ACC112 (cell line): Measurements from ENCODE around the gene DCLK1.

ENCODE experiments used
- H2AFZ ChIP-seq: fragments of 200-600 bp; sonication (generic); one replicate; pipeline ENCODE4 v1.6.0; 2017; ENCODE audit warnings: antibody characterized with exemption, low read length; ENCODE audit not compliant: unreplicated experiment
- H3K27ac ChIP-seq: fragments of 200-600 bp; sonication (generic); 2 replicates; pipeline ENCODE4 v1.5.1; 2014; ENCODE audit warnings: low read depth, mild to moderate bottlenecking, antibody characterized with exemption, low read length, moderate library complexity
- H3K27me3 ChIP-seq: fragments of 200-600 bp; sonication (generic); 2 replicates; pipeline ENCODE4 v1.6.1; 2014; ENCODE audit warnings: mild to moderate bottlenecking, antibody characterized with exemption, low read length, moderate library complexity, mixed read lengths; ENCODE audit not compliant: insufficient read depth
- H3K36me3 ChIP-seq: fragments of 200-600 bp; sonication (generic); 2 replicates; pipeline ENCODE4 v1.6.1; 2016; ENCODE audit warnings: mild to moderate bottlenecking, antibody characterized with exemption, low read length, moderate library complexity, mixed read lengths; ENCODE audit not compliant: insufficient read depth
- H3K4me1 ChIP-seq: fragments of 200-600 bp; sonication (generic); one replicate; pipeline ENCODE4 v1.6.1; 2016; ENCODE audit warnings: low read length, mixed read lengths; ENCODE audit not compliant: insufficient read depth, unreplicated experiment, control insufficient read depth
- H3K4me3 ChIP-seq: fragments of 200-600 bp; sonication (generic); 2 replicates; pipeline ENCODE4 v1.5.1; 2014; ENCODE audit warnings: mild to moderate bottlenecking, low read depth, low read length
- H3K79me2 ChIP-seq: fragments of 200-600 bp; sonication (generic); one replicate; pipeline ENCODE4 v1.6.0; 2016; ENCODE audit warnings: low read length; ENCODE audit not compliant: control insufficient read depth, unreplicated experiment, insufficient read depth

Gene DCLK1

DNA sequence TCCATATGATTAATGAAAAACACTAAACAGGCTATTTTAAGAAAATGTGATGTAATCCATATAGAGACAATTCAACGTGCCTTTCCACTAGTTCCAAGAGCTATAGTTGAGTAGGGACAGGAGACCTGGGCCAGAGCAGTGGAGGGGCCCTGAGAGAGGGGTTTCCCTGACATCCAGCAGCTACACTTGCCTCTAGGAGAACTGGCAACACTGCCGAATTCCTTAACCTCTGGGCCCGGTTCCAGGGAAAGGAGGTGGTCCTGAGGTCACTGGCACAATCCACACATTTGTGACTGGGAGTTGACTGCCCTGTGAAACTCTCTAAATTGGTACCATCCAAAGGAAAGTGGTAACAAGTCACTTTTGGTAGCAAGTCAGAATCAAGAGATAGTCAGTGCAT, 264.4 kb downstream of the DCLK1 start:
- no peak overlapping the region for H3K27ac ChIP-seq
- no peaks in the 10 kb centered on the region for H3K79me2 ChIP-seq
- H3K36me3 ChIP-seq = no peaks in the 10 kb centered on the region
- no peak overlapping the region for H2AFZ ChIP-seq
- H3K4me1 ChIP-seq = no peaks in the 10 kb centered on the region
- no peak overlapping the region for H3K4me3 ChIP-seq
- H3K27me3 ChIP-seq = no peaks in the 10 kb centered on the region

GRCh38 chr13:35865341-35866240, 265.6 kb downstream of the DCLK1 start:
- H3K27ac ChIP-seq = no peak overlapping the region
- H3K27me3 ChIP-seq = no peaks in the 10 kb centered on the region

GRCh38 chr13:35860661-35861060, 270.5 kb downstream of the DCLK1 start:
- Histone ChIP-seq H3K36me3 (no peaks in the 10 kb centered on the region), H3K27ac (no peak overlapping the region), H3K79me2 (no peaks in the 10 kb centered on the region), H2AFZ (no peak overlapping the region), H3K27me3 (no peaks in the 10 kb centered on the region), H3K4me3 (no peak overlapping the region), H3K4me1 (peaks cover 25% of the 10 kb centered on the region)

More at GRCh38 chr13:35865341-35866240, 265.6 kb downstream of the DCLK1 start:
- Histone ChIP-seq H2AFZ (no peak overlapping the region), H3K79me2 (no peaks in the 10 kb centered on the region), H3K4me1 (no peaks in the 10 kb centered on the region), H3K36me3 (no peaks in the 10 kb centered on the region), H3K4me3 (no peak overlapping the region)

DNA sequence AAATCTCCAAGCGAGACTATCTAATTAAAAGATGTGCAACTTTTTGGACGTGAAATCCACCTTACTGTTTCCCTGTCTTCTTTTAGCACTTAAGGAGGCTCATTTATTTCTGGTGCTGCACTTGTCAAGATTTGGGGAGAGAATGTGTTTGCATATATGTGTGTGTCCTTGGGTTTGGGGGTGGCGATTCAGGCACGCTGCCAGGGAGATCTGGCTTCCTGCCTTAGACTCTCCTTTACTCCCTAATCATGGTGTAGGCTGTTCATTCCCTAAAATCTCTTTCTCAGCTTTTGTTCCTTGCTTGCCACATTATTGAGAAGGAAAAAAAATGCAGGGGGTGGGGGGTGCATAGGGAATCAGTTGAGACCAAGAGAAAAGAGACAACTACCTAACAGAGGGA, 271.2 kb downstream of the DCLK1 start:
- Histone ChIP-seq H3K27me3 (no peaks in the 10 kb centered on the region), H3K4me1 (peaks cover 32% of the 10 kb centered on the region), H3K27ac (no peak overlapping the region), H3K79me2 (no peaks in the 10 kb centered on the region), H2AFZ (no peak overlapping the region), H3K4me3 (no peak overlapping the region), H3K36me3 (no peaks in the 10 kb centered on the region)

GRCh38 chr13:35858665-35859064, 272.5 kb downstream of the DCLK1 start:
- H3K27ac ChIP-seq = peak overlapping the region; percentile 18; the same call in 1 of the 2 replicates
- no peaks in the 10 kb centered on the region for H3K79me2 ChIP-seq

DNA sequence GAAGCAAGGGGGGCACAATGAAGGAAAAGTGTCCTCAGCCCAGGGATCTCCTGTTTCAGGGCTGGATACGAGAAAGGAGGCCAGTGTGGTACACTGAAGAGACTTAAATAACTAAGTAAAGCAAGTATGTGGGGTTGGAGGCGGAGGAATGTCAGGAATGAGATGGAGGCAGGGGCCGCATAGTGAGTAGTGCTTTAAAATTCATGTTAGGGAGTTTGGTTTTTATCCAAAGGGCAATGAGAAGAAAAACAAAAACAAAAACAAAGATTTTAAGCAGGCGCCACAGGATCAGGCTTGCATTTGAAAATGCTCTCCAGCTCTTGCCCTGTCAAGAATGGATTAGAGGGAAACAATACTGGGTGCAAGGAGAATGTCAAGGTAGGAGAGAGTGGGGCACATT, 273.4 kb downstream of the DCLK1 start:
- Histone ChIP-seq H2AFZ (no peak overlapping the region), H3K27ac (no peak overlapping the region; the same call in 1 of the 2 replicates), H3K79me2 (no peaks in the 10 kb centered on the region), H3K4me1 (peaks cover 32% of the 10 kb centered on the region), H3K27me3 (no peaks in the 10 kb centered on the region), H3K4me3 (no peak overlapping the region), H3K36me3 (no peaks in the 10 kb centered on the region)

More at GRCh38 chr13:35858665-35859064, 272.5 kb downstream of the DCLK1 start:
- Histone ChIP-seq H3K27me3 (no peaks in the 10 kb centered on the region), H2AFZ (no peak overlapping the region), H3K4me1 (peaks cover 32% of the 10 kb centered on the region), H3K4me3 (no peak overlapping the region), H3K36me3 (no peaks in the 10 kb centered on the region)

GRCh38 chr13:35856721-35857364, 274.3 kb downstream of the DCLK1 start:
- H3K36me3 ChIP-seq = no peaks in the 10 kb centered on the region
- H3K27me3 ChIP-seq = no peaks in the 10 kb centered on the region
- H2AFZ ChIP-seq = no peak overlapping the region
- no peaks in the 10 kb centered on the region for H3K79me2 ChIP-seq
- H3K4me3 ChIP-seq = no peak overlapping the region
- peaks cover 32% of the 10 kb centered on the region for H3K4me1 ChIP-seq
- H3K27ac ChIP-seq = no peak overlapping the region

DNA sequence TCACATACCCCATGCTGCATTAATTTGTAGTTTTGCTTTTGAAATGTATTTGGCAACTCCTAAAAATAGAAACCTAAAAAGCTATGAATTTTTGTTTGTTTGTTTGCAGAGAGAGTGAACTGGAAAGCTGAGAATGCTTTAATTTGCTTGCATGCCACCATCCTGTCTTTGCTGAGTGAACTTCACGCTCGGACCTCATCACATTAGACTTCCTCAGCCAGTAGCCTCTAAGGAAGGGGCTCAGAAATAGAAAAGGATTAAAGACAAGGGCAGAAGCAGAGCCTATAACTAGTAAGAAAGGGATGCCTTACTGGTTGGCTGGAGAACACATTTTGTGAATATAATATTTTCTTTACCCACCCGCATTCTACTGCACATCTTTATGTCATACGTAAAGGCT, 275.1 kb downstream of the DCLK1 start:
- H3K36me3 ChIP-seq = no peaks in the 10 kb centered on the region
- H3K4me3 ChIP-seq = no peak overlapping the region
- peaks cover 32% of the 10 kb centered on the region for H3K4me1 ChIP-seq
- no peaks in the 10 kb centered on the region for H3K79me2 ChIP-seq
- no peaks in the 10 kb centered on the region for H3K27me3 ChIP-seq
- no peak overlapping the region for H3K27ac ChIP-seq
- H2AFZ ChIP-seq = no peak overlapping the region

GRCh38 chr13:35855531-35856019, 275.6 kb downstream of the DCLK1 start:
- H3K79me2 ChIP-seq = no peaks in the 10 kb centered on the region
- peaks cover 32% of the 10 kb centered on the region for H3K4me1 ChIP-seq
- H2AFZ ChIP-seq = no peak overlapping the region
- H3K27ac ChIP-seq = no peak overlapping the region
- H3K4me3 ChIP-seq = no peak overlapping the region
- H3K36me3 ChIP-seq = no peaks in the 10 kb centered on the region
- H3K27me3 ChIP-seq = no peaks in the 10 kb centered on the region

DNA sequence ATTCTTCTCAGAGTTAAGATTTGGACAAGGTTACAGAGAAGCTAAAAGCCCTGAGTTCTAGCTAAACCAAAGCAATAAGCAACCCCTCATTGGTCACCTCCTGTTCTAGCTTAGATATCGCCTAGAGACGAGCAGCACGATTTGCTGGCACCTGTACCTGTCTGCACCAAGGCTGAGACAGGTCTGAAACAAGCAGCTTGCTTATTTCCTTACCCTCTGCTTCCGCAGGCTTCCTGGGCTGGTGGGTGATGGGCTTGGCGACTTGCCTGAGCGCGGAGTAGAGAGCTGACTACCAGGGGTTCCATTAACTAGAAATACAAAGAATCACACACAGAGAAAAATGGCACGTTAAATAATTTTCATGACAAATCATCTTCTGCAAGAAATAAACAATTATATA, 276.9 kb downstream of the DCLK1 start:
- H3K27me3 ChIP-seq = no peaks in the 10 kb centered on the region
- no peak overlapping the region for H3K4me3 ChIP-seq
- no peak overlapping the region for H2AFZ ChIP-seq
- no peaks in the 10 kb centered on the region for H3K36me3 ChIP-seq
- no peaks in the 10 kb centered on the region for H3K79me2 ChIP-seq
- no peak overlapping the region for H3K27ac ChIP-seq
- H3K4me1 ChIP-seq = peaks cover 32% of the 10 kb centered on the region
